IMR-90 (cell line): ENCODE measurements around the gene KCNMA1. TPM values are rescaled to one million over a fixed set of nuclear protein-coding genes. Genes with fewer than 3 reads are reported as not detected.

Experiments
- ATAC-seq: fragments of 200-7000 bp; cut with Tn5 transposase; 2 replicates; pipeline ENCODE4 v1.9.1; 2020; ENCODE audit warnings: low read depth, mild to moderate bottlenecking, moderate library complexity
- BruUV-seq: library from RNA; stranded (reverse); fragments of 400-500 nt; replicated peaks from 2 replicates; lab custom pipeline; 2021; lab: Mats Ljungman, UMichigan
- CTCF ChIA-PET: fragments of 300-600 bp; formaldehyde crosslinking; extraction: SDS; loops from one replicate; lab custom pipeline; 2021; ENCODE audit warnings: antibody characterized with exemption; lab: Yijun Ruan, JAX
- POLR2A ChIA-PET: fragments of 300-600 bp; sonication (Branson Sonifier 250); formaldehyde crosslinking; loops from one replicate; lab custom pipeline; 2022; ENCODE audit warnings: antibody characterized with exemption; ENCODE audit not compliant: unreplicated experiment; lab: Charles Lee
- DNase-seq: peaks from one replicate; pipeline ENCODE4 v3.0.0; 2013
- H2AFZ ChIP-seq: replicated peaks from 2 replicates; pipeline ENCODE3; 2013; ENCODE audit warnings: low read length, mild to moderate bottlenecking; ENCODE audit not compliant: poor library complexity
- H2AK5ac ChIP-seq: 2 replicates; pipeline ENCODE4 v1.6.1; 2013; ENCODE audit warnings: low read depth, low read length, inconsistent platforms
- H2AK9ac ChIP-seq: replicated peaks from 2 replicates; pipeline ENCODE3; 2013; ENCODE audit warnings: mild to moderate bottlenecking, low read depth, low read length, moderate library complexity; ENCODE audit not compliant: poor library complexity
- H2BK120ac ChIP-seq: 2 replicates; pipeline ENCODE4 v1.6.1; 2013; ENCODE audit warnings: low read depth, low read length, inconsistent platforms
- H2BK15ac ChIP-seq: 3 replicates; pipeline ENCODE4 v1.6.1; 2013; ENCODE audit warnings: low read depth, low read length, inconsistent platforms
- H2BK20ac ChIP-seq: 2 replicates; pipeline ENCODE4 v1.6.1; 2013; ENCODE audit warnings: low read depth, mild to moderate bottlenecking, inconsistent platforms, low read length, moderate library complexity
- H2BK5ac ChIP-seq: 2 replicates; pipeline ENCODE4 v1.6.1; 2013; ENCODE audit warnings: mild to moderate bottlenecking, low read depth, low read length, inconsistent platforms; ENCODE audit not compliant: poor library complexity, severe bottlenecking
- H3K14ac ChIP-seq: replicated peaks from 2 replicates; pipeline ENCODE4 v1.6.1; 2013; ENCODE audit warnings: low read depth, low read length, inconsistent platforms
- H3K18ac ChIP-seq: 2 replicates; pipeline ENCODE4 v1.6.1; 2013; ENCODE audit warnings: low read depth, low read length, control low read depth
- H3K23ac ChIP-seq: 2 replicates; pipeline ENCODE4 v1.6.1; 2013; ENCODE audit warnings: low read depth, low read length, inconsistent platforms
- H3K27ac ChIP-seq: 2 replicates; pipeline ENCODE4 v1.5.1; 2013; ENCODE audit warnings: mild to moderate bottlenecking, control low read depth, low read length; ENCODE audit not compliant: insufficient read depth
- H3K27me3 ChIP-seq: 2 replicates; pipeline ENCODE4 v1.6.1; 2013; ENCODE audit warnings: low read length; ENCODE audit not compliant: control insufficient read depth, insufficient read depth
- H3K36me3 ChIP-seq: 2 replicates; pipeline ENCODE4 v1.6.1; 2013; ENCODE audit warnings: low read length, mixed read lengths; ENCODE audit not compliant: control insufficient read depth, insufficient read depth
- H3K4ac ChIP-seq: 2 replicates; pipeline ENCODE4 v1.6.1; 2013; ENCODE audit warnings: low read depth, low read length, inconsistent platforms
- H3K4me1 ChIP-seq: 2 replicates; pipeline ENCODE4 v1.6.1; 2013; ENCODE audit warnings: low read length, mixed read lengths; ENCODE audit not compliant: control insufficient read depth, insufficient read depth
- H3K4me2 ChIP-seq: 2 replicates; pipeline ENCODE4 v1.6.1; 2013; ENCODE audit warnings: low read depth, mild to moderate bottlenecking, control low read depth, low read length, moderate library complexity
- H3K4me3 ChIP-seq: 2 replicates; pipeline ENCODE4 v1.5.1; 2013; ENCODE audit warnings: low read depth, mild to moderate bottlenecking, control low read depth, low read length, moderate library complexity; ENCODE audit not compliant: insufficient read depth
- H3K56ac ChIP-seq: 2 replicates; pipeline ENCODE4 v1.6.1; 2013; ENCODE audit warnings: low read length, inconsistent platforms; ENCODE audit not compliant: insufficient read depth; ENCODE audit errors: extremely low read depth
- H3K79me1 ChIP-seq, 2 experiments: 2 replicates each; pipeline ENCODE4 v1.6.1; 2013; ENCODE audit warnings: low read length in 2 of 2, inconsistent platforms in 1 of 2, low read depth in 1 of 2
- H3K9ac ChIP-seq: 2 replicates; pipeline ENCODE4 v1.6.1; 2013; ENCODE audit warnings: low read depth, low read length, control low read depth
- H3K9me1 ChIP-seq: 2 replicates; pipeline ENCODE4 v1.6.1; 2013; ENCODE audit warnings: low read length, inconsistent platforms; ENCODE audit not compliant: insufficient read depth
- H3K9me3 ChIP-seq: 2 replicates; pipeline ENCODE4 v1.6.1; 2013; ENCODE audit warnings: low read length; ENCODE audit not compliant: control insufficient read depth, insufficient read depth
- H4K20me1 ChIP-seq: 2 replicates; pipeline ENCODE4 v1.6.1; 2013; ENCODE audit warnings: low read length, inconsistent platforms; ENCODE audit not compliant: insufficient read depth
- H4K5ac ChIP-seq: 2 replicates; pipeline ENCODE4 v1.6.1; 2013; ENCODE audit warnings: mild to moderate bottlenecking, low read depth, low read length, control low read depth
- H4K8ac ChIP-seq, 2 experiments: 2 replicates each; pipeline ENCODE4 v1.6.1; 2013; ENCODE audit warnings: low read depth in 2 of 2, low read length in 2 of 2, control low read depth in 1 of 2, inconsistent platforms in 1 of 2
- H4K91ac ChIP-seq: 2 replicates; pipeline ENCODE4 v1.6.1; 2013; ENCODE audit warnings: low read depth, low read length, inconsistent platforms; ENCODE audit not compliant: insufficient read depth
- BHLHE40 ChIP-seq: fragments of 150-350 bp; IDR thresholded peaks from 2 replicates; pipeline ENCODE4 v1.6.1; 2016; ENCODE audit warnings: mild to moderate bottlenecking, low read depth, low read length
- CEBPB ChIP-seq: IDR thresholded peaks from 2 replicates; pipeline ENCODE4 v1.6.1; 2012; ENCODE audit warnings: low read depth, low read length, improper control_type of control experiment
- CHD1 ChIP-seq: IDR thresholded peaks from 2 replicates; pipeline ENCODE4 v1.6.1; 2012; ENCODE audit warnings: low read depth, low read length, improper control_type of control experiment
- CTCF ChIP-seq: conservative IDR thresholded peaks from 2 replicates; pipeline ENCODE4 v1.5.1; 2012; ENCODE audit warnings: mild to moderate bottlenecking, low read depth, low read length, improper control_type of control experiment
- ELK1 ChIP-seq: fragments of 150-350 bp; IDR thresholded peaks from 2 replicates; pipeline ENCODE4 v1.6.1; 2016; ENCODE audit warnings: low read depth, mild to moderate bottlenecking, low read length, moderate library complexity, borderline replicate concordance
- FOS ChIP-seq: fragments of 150-350 bp; IDR thresholded peaks from 2 replicates; pipeline ENCODE4 v1.6.1; 2016; ENCODE audit warnings: low read depth, low read length
- MAFK ChIP-seq: IDR thresholded peaks from 2 replicates; pipeline ENCODE4 v1.6.1; 2012; ENCODE audit warnings: low read depth, low read length, improper control_type of control experiment
- MAZ ChIP-seq: IDR thresholded peaks from 2 replicates; pipeline ENCODE4 v1.6.1; 2012; ENCODE audit warnings: low read depth, mild to moderate bottlenecking, low read length, improper control_type of control experiment, moderate library complexity, borderline replicate concordance
- MXI1 ChIP-seq: IDR thresholded peaks from 2 replicates; pipeline ENCODE4 v1.6.1; 2012; ENCODE audit warnings: low read depth, mild to moderate bottlenecking, low read length, moderate library complexity, borderline replicate concordance
- NFE2L2 ChIP-seq: fragments of 150-350 bp; IDR thresholded peaks from 2 replicates; pipeline ENCODE4 v1.6.1; 2016; ENCODE audit warnings: low read depth, mild to moderate bottlenecking, low read length
- POLR2A ChIP-seq: IDR thresholded peaks from 2 replicates; pipeline ENCODE4 v1.6.1; 2012; ENCODE audit warnings: mild to moderate bottlenecking, low read depth, low read length
- RAD21 ChIP-seq: IDR thresholded peaks from 2 replicates; pipeline ENCODE4 v1.6.1; 2012; ENCODE audit warnings: low read length, improper control_type of control experiment
- RCOR1 ChIP-seq: IDR thresholded peaks from 2 replicates; pipeline ENCODE4 v1.6.1; 2012; ENCODE audit warnings: mild to moderate bottlenecking, low read length, improper control_type of control experiment; ENCODE audit not compliant: insufficient replicate concordance
- RFX5 ChIP-seq: IDR thresholded peaks from 2 replicates; pipeline ENCODE4 v1.8.0; 2012; ENCODE audit warnings: low read depth, mild to moderate bottlenecking, low read length, moderate library complexity
- SMC3 ChIP-seq: fragments of 150-350 bp; IDR thresholded peaks from 2 replicates; pipeline ENCODE4 v1.6.1; 2016; ENCODE audit warnings: low read depth, mild to moderate bottlenecking, antibody characterized with exemption, low read length, moderate library complexity
- USF2 ChIP-seq: fragments of 150-350 bp; IDR thresholded peaks from 2 replicates; pipeline ENCODE4 v1.6.1; 2017; ENCODE audit warnings: mild to moderate bottlenecking, antibody characterized with exemption, low read length, low read depth
- WGBS, 2 experiments: methylation state at CpG; one replicate each; pipeline versions ENCODE4 v1.1.5 to v1.1.7; 2013; ENCODE audit warnings: missing lambda C conversion rate in 2 of 2; ENCODE audit not compliant: insufficient read length in 1 of 2; ENCODE audit errors: extremely low coverage in 2 of 2; 5-methylcytosine and 5-hydroxymethylcytosine counted together
- dilution Hi-C: fragments of 300-500 bp; cut with HindIII; formaldehyde crosslinking; loops from one replicate; pipeline ENCODE4 v1.14.3; 2018; ENCODE audit warnings: low sequenced_read_pairs; ENCODE audit not compliant: unreplicated experiment
- in situ Hi-C: fragments of 300-500 bp; cut with MboI; formaldehyde crosslinking; loops from 3 replicates; pipeline ENCODE4 v1.14.3; 2019; ENCODE audit warnings: low sequenced_read_pairs, inconsistent platforms, mixed read lengths
- intact Hi-C: fragments of 100-400 bp; cut with micrococcal nuclease; formaldehyde crosslinking; loops from 2 replicates; pipeline ENCODE4 v1.10.0; 2022
- polyA plus RNA-seq, 3 experiments: library from polyadenylated mRNA; depleted of rRNA; stranded (reverse); fragments of >200 nt; gene quantifications; 2 replicates each; pipeline ENCODE4 v1.2.3, GENCODE V29; 2012; ENCODE audit warnings: low replicate concordance in 1 of 3
- total RNA-seq: library from RNA; depleted of rRNA; stranded (reverse); fragments of >200 nt; gene quantifications from 2 replicates; pipeline ENCODE4 v1.2.3, GENCODE V29; 2012

Gene KCNMA1
- total and polyA plus RNA-seq, 2 of the 4 experiments (the other 2 are of a cell fraction) = 25.6 to 29.6 TPM

GRCh38 chr10:77099136-77099535 is 538.5 kb downstream of the KCNMA1 start:
- TF ChIP-seq RFX5 = no peak
- TF ChIP-seq ELK1 = no peak
- TF ChIP-seq CTCF = no peak
- TF ChIP-seq RCOR1 = no peak
- no peak for TF ChIP-seq SMC3
- no peak for TF ChIP-seq BHLHE40
- TF ChIP-seq MAZ = no peak
- no peak for TF ChIP-seq CHD1
- TF ChIP-seq CEBPB = no peak
- TF ChIP-seq USF2 = no peak
- TF ChIP-seq NFE2L2 = no peak
- no peak for TF ChIP-seq RAD21
- no peak for TF ChIP-seq FOS
- TF ChIP-seq MAFK = no peak
- TF ChIP-seq MXI1 = no peak
- TF ChIP-seq POLR2A = no peak
- H3K27ac ChIP-seq = no peak overlapping the region
- intact Hi-C loops = no loop called here
- H2BK20ac ChIP-seq = no peak overlapping the region
- in situ Hi-C loops = no loop called here
- dilution Hi-C loops = no loop called here
- H3K9ac ChIP-seq = no peak overlapping the region
- no peaks in the 10 kb centered on the region for H3K27me3 ChIP-seq
- no peak overlapping the region for H3K18ac ChIP-seq
- ChIA-PET POLR2A (no interaction called here), CTCF (interaction anchor here (0.7 kb wide), 1 partner anchor 643 kb away, joined by 4 read pairs; no protein-coding TSS in a partner anchor)
- H4K5ac ChIP-seq = no peak overlapping the region
- no peaks in the 10 kb centered on the region for H3K9me3 ChIP-seq
- H3K56ac ChIP-seq = no peak overlapping the region
- ATAC-seq = no peak
- H2BK5ac ChIP-seq = no peak overlapping the region
- no peak overlapping the region for H4K91ac ChIP-seq
- no peak overlapping the region for H4K8ac ChIP-seq
- no peak overlapping the region for H3K14ac ChIP-seq
- no peak overlapping the region for H3K23ac ChIP-seq
- no peaks in the 10 kb centered on the region for H4K20me1 ChIP-seq
- no TSS peak for BruUV-seq
- no CpG with 5 or more reads among the region's 5 CpGs for WGBS, 2 experiments
- H3K36me3 ChIP-seq = no peaks in the 10 kb centered on the region
- H2AK9ac ChIP-seq = no peak overlapping the region
- H3K4me3 ChIP-seq = no peak overlapping the region
- H3K4me1 ChIP-seq = peaks cover 6% of the 10 kb centered on the region
- DNase-seq = no peak
- no peak overlapping the region for H3K4ac ChIP-seq
- no peak overlapping the region for H2AK5ac ChIP-seq
- H3K79me1 ChIP-seq = no peaks in the 10 kb centered on the region
- H2AFZ ChIP-seq = no peak overlapping the region
- no peak overlapping the region for H3K4me2 ChIP-seq
- peaks cover 5% of the 10 kb centered on the region; the same call in 1 of the 2 replicates for H3K9me1 ChIP-seq
- no peak overlapping the region for H2BK120ac ChIP-seq
- no peak overlapping the region for H2BK15ac ChIP-seq
